GM18502 (cell line): ENCODE data around the gene RNF145.

Experiments
- ATAC-seq: cut with Tn5 transposase; IDR thresholded peaks from one replicate; pipeline ENCODE4 v1.9.1; 2021; ENCODE audit warnings: mild to moderate bottlenecking; ENCODE audit not compliant: unreplicated experiment, poor library complexity

The RNF145 gene

GRCh38 chr5:159198063-159199036 is 11.0 kb downstream of the RNF145 start:
- ATAC-seq: peak; percentile 96

- ATAC-seq: no peak
Measured at GRCh38 chr5:159195775-159196174, 13.6 kb downstream of the RNF145 start.

- ATAC-seq: no peak
Measured at GRCh38 chr5:159190170-159190569, 19.2 kb downstream of the RNF145 start.

- no peak for ATAC-seq
Measured at GRCh38 chr5:159189310-159189709, 20.0 kb downstream of the RNF145 start.

GRCh38 chr5:159187719-159188118 is 21.6 kb downstream of the RNF145 start:
- peak; percentile 37 for ATAC-seq

- no peak for ATAC-seq
Measured at GRCh38 chr5:159186319-159186718, 23.0 kb downstream of the RNF145 start.

GRCh38 chr5:159185773-159186172 is 23.6 kb downstream of the RNF145 start:
- no peak for ATAC-seq

GRCh38 chr5:159184858-159185381 is 24.4 kb downstream of the RNF145 start:
- peak; percentile 53 for ATAC-seq

GRCh38 chr5:159184236-159184635 is 25.1 kb downstream of the RNF145 start:
- ATAC-seq: no peak

- no peak for ATAC-seq
Measured at GRCh38 chr5:159183247-159183646, 26.1 kb downstream of the RNF145 start.

- ATAC-seq: no peak
Measured at GRCh38 chr5:159182691-159183090, 26.7 kb downstream of the RNF145 start.

GRCh38 chr5:159181651-159182050 is 27.7 kb downstream of the RNF145 start:
- ATAC-seq: no peak

- peak; percentile 57 for ATAC-seq
Measured at GRCh38 chr5:159181152-159181551, 28.2 kb downstream of the RNF145 start.

GRCh38 chr5:159179529-159180305 is 29.6 kb downstream of the RNF145 start:
- no peak for ATAC-seq

- ATAC-seq: peak; percentile 74
Measured at GRCh38 chr5:159178978-159179377, 30.4 kb downstream of the RNF145 start.

- ATAC-seq: no peak
Measured at GRCh38 chr5:159175547-159175946, 33.8 kb downstream of the RNF145 start.

GRCh38 chr5:159174511-159175168 is 34.7 kb downstream of the RNF145 start:
- no peak for ATAC-seq

- no peak for ATAC-seq
Measured at GRCh38 chr5:159171274-159171673, 38.1 kb downstream of the RNF145 start.

- no peak for ATAC-seq
Measured at GRCh38 chr5:159170021-159170420, 39.3 kb downstream of the RNF145 start.

GRCh38 chr5:159166416-159166815 is 42.9 kb downstream of the RNF145 start:
- no peak for ATAC-seq

GRCh38 chr5:159163701-159164046 is 45.7 kb downstream of the RNF145 start:
- ATAC-seq: no peak
